ENCODE results near the gene EDNRA.
"Not testable (repeated sequence)": the region's sequence is repeated elsewhere in the genome, so short reads cannot be mapped to it uniquely, and the experiment has no call there.

Gene EDNRA

DNA sequence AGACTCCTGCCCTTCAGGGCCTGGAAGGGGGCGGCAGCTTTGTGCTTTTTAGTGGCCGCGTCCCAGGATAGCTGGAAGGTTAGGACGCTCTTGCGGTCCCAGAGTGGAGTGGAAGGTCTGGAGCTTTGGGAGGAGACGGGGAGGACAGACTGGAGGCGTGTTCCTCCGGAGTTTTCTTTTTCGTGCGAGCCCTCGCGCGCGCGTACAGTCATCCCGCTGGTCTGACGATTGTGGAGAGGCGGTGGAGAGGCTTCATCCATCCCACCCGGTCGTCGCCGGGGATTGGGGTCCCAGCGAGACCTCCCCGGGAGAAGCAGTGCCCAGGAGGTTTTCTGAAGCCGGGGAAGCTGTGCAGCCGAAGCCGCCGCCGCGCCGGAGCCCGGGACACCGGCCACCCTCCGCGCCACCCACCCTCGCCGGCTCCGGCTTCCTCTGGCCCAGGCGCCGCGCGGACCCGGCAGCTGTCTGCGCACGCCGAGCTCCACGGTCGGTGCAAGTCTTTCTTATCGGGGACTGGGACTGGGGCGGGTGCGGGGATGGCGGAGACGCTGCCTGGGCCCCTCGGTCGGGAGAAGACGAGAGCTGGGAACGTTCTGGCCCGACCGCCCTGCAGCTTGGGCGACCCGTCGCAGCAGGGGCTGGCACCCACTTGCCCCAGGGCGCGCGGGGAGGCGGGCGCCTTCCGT is at the start of gene EDNRA:
Gene EDNRA (plus strand): TSS at position 207 of the 686 bp plus-strand sequence. CDS start 4,585 bp downstream, outside the sequence.
- DNase-seq (ENCODE audit: low read depth): peak; percentile 60

DNA sequence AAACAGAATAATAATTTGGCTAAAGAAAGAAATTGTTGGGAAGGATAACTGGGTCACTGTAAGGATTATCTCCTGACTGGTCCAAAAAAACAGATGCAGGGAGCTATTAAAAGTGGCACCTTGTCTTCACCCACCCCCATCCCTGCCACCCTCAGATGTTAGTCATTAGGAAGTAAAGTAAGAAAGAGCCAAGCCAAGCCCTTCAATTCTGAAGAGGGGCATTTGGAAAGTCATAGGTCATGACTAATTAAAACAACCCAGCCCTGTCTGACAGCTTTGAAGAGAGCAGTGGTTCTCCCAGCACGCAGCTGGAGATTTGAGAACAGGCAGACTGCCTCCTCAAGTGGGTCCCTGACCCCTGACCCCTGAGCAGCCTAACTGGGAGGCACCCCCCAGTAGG is 46.5 kb upstream of the EDNRA start:
- DNase-seq (ENCODE audit: low read depth): not testable (repeated sequence)

DNA sequence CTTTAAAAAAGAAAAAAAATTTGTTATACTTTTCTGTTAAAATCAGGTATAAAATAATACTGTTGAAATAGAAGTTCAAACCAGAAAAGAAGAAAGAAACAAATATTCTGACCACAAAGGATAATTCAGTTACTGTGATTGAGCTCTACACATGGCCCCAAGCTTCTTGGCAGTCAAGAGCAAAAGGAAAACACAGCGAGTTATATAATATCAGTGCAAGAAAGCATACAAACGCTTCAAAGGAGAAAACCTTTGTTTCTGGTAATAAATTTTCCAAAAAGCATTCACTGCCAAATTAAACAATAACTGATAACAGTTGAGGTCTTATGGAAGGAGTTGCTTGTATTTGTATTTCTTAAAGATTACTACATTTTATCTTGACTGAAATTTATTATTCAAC is 40.5 kb upstream of the EDNRA start:
- DNase-seq (ENCODE audit: low read depth): no peak

DNA sequence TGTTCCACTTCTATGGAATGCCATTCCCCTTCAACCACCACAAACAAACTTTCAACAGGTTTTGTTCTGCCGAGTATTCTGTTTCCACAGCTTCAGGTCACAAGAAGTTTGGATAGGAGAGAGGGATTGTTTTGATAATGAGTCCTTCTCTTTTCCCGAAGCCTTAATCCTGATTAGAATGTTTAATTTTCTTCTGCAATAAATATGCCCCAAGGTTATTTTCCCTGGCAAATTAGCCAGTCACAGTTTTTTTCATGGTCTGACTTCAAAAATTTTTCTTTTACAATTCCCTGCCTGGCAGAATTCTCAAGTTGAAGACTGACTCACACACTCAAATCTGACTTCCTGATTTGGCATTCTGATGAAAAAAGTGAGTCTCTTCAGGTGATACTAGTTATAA is 33.1 kb upstream of the EDNRA start:
- peak; percentile 14 for DNase-seq (ENCODE audit: low read depth)

DNA sequence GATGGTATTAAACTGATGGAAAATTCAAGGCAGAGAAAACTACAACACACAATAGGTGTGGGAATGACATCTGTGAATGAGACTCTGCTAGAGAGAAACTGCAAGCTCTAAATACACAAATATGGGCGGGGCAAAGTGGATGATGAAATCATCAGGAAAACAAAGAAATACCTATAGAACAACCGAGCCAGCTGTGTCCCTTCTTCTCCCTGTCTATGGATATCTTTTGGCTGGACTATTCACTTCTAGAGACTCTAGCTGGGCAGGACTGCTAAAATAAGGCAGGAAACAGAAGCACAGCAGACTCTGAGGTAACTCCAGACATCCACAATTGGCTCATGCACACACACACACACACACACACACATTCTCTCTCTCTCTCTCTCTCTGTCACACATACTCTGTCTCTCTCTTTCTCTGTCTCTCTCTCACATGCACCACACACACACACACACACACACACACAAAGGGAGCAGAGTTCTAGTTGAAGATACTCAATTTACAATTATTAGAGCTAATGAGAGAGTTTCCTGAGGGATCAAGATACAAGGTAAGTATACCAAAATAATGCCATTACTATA is 27.2 kb upstream of the EDNRA start:
- DNase-seq (ENCODE audit: low read depth): peak; percentile 7

DNA sequence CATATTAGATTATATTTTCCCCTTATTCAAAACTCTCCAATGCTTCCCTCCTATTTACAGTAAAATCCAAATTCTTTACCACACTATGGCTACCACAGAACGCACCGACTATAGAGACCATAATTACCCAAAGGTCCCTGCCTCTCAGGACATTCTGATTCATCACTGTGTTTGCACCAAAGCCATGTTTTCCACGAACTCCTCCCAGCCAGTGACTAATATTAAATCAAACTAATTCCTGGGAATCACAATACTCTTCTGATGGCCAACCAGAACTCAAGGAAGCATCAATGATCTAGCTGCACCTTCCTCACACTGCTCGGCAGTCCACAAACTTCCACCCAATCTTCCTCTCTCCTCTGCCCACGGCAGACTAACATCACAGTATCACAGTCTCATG is 24.2 kb upstream of the EDNRA start:
- DNase-seq (ENCODE audit: low read depth): no peak

DNA sequence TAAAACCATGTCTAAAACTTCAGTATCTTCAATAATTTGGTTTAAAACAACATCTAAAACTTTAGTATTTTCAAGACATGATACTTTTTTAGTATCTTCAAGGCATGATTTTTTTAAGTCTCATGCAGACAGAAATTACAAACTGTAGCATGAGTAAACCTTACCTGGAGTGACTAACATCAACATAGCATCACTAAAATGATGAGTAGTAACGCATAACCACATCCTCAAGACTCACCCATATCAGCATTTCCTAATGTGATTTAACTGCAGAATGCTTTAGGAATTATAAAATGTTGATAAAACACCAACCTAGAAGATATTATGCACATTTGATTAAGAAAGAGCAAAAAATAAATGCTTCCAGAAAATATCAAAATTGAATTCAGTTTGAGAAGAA is 19.7 kb upstream of the EDNRA start:
- DNase-seq (ENCODE audit: low read depth): no peak

DNA sequence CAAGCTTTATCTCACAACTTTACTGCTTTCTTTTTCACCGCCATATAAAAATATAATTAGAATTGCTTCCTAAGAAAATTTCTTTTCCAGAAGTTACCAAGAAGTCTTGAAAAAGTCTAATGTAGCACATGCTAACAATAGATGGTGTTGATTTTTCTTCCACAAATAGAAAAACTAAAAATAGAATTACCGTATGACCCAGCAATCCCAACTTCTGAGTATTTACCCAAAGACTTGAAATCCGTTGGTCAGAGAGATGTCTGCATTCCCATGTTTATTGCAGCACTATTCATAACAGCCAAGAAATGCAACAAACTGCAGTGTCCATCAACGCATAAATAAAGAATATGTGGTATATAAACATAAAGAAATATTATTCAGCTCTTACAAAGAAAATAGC is 17.8 kb upstream of the EDNRA start:
- no peak for DNase-seq (ENCODE audit: low read depth)

DNA sequence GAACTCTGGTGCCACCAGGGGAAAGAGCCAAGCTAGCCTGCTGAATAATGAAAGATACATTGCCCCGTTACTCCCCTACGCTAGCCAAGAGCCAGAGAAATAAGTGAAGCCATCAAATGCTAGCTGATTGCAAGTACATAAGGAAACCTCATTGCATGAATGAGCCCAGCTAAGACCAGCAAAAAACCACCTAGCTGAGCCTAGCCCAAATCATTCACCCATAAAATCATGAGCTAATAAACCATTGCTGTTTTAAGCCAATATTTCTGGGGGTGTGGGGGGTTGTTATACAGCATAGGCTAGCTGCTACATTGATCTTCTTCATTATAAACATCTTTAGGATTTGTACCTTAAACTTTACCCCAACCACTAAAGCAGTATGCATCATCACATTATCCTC is 15.4 kb upstream of the EDNRA start:
- DNase-seq (ENCODE audit: low read depth): no peak

DNA sequence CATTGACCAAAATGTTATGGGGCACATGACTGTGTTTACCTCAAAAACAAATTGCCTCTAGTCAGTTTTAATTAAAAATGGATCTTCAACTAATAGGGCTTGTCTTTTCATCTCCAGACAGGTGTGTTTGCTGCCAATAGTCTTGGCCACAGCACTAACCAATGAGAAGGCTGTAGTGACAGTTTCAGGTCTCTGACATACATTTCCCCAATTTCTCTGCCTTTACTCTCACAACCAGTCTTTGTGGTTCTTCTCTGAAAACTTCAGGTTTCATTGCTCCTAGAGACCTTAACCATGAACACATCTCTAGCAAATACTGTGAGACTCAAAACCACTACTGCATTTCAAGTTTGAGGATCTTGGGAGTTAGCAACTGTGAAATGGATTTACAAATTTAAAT is 3.5 kb upstream of the EDNRA start:
- DNase-seq (ENCODE audit: low read depth): no peak

DNA sequence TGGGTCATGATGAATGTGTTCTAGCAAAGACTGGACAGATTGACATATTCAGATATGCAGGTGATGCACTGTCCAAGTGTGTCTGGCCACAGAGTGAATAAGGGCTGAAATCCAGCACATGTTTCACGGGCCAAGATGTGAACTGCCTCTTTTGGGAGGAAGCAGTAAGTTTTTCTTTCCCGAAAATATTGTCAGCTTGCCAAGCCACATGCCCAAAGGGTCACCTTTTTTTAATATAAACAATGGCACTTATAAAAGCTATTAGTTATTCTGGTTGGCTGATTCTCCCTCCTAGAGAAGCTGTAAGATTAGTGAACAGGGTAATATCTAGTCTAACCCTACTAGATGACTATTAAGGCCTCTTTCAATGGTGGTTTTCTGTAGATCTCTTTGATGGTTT is 1.5 kb upstream of the EDNRA start:
- DNase-seq (ENCODE audit: low read depth): no peak

DNA sequence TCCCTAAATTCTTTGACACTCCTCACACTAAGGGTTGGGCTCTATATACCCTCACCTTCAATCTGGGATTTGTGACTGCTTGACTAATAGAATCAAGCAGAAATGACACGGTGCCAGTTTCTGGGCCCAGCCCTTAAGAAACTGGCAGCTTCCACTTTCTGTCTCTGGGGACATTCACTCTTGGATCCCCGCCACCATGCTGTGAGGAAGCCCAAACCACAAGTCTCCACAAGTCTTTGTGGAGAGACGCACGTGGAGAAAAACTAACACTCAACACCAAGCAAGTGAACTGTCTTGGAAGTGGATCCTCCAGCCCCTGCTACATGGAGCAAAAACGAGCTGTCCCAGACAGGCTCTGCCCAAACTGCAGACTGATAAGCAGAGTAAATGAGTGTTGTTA is 1.1 kb upstream of the EDNRA start:
- peak; percentile 89 for DNase-seq (ENCODE audit: low read depth)

DNA sequence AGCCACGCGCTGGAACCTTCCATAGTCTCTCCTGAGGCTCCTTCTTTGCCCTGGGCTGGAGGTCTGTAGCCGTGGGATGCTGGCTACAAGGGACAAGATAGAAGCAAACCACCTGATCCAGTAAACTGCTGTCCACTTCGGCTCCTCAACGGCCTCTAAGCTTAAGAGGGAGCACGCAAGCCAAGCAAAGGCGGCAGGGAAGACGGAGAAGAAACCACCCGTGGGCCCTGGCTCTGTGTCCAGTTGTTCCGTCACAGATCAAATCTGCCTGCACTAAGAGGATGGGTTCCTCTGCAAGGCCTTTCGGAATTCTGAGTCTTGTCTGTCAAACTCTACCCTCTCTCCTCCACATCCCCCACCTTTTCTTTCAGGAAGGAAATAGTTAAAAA is 401 bp upstream of the EDNRA start:
- DNase-seq (ENCODE audit: low read depth): no peak

DNA sequence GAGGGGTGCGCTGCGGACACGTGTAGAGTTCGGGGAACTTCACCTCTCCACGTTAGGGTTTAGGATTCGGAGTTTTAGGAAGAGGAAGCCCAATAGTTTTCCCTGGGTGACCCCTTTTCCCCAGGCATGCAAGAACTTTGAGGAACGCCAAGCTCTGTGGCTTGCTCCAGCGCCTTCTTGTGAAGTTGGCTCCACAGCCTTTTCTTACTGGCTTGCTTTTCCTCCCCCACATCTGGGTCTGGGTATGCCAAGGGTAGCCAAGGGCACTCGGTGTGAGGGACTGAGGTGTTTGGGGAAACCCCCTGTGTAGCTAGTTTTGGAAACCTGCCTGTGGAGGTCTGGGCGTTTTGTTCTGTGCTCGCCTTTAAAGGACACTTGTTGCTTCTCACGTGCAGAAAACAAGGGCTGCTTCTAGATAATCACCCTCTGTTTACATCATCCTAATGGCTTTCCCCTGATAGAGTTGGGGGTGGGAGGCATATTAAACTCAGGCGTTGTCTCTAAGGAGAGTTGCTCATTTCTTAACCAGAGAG is 746 bp downstream of the EDNRA start:
- DNase-seq (ENCODE audit: low read depth): no peak

DNA sequence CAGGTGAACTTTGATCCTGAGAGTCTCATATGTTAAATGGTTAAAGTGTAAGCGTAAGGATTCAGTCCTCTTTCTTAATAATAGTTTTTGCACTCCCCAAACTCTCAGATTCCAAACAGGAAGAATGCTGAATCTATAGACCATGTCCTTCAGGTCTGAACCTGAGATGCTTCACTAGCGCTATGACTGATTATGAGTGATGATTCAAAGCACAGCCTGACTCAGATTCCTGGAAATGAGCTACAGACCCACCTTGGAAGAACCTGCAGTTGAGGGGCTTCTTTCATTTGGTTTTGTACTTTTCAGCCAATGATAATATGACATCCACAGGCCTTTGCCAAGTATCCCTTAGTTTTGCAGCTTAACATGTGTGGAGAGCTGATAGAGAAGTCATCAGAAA is 1.4 kb downstream of the EDNRA start:
- no peak for DNase-seq (ENCODE audit: low read depth)

DNA sequence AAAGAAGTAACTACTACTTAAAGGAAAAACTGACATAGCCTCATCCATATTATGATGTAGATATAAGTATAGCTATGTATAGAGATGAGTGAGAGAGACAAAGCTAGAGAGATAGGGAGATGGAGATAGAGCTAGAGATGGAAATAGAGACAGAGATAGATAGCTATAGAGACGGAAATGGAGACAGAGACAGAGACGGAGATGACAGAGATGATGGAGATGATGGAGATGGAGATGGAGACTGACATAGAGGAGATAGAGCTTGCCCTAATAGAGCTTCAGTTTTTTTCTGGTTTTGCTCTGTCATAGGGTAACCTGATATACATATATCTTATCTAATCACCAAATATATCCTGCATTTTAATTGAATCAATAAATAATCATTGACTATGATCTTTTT is 4.3 kb downstream of the EDNRA start:
- no peak for DNase-seq (ENCODE audit: low read depth)

DNA sequence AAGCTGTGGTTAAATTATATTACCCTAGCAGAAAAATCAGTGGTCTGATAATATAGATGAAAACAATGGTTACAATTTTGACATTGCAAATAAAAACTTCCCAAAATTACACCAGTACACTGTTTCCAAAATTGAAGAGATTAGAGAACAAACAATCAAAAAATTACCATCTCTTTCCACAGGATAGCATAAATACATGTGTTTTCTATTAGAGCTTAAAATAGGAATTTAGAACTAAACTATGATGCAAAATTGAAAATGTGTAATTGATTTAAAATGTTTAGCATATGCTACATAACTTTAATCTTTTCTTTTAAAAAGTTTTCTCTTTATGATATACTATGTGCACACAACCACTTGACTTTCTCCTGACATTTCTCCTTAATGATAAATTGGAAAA is 6.7 kb downstream of the EDNRA start:
- peak; percentile 27 for DNase-seq (ENCODE audit: low read depth)

DNA sequence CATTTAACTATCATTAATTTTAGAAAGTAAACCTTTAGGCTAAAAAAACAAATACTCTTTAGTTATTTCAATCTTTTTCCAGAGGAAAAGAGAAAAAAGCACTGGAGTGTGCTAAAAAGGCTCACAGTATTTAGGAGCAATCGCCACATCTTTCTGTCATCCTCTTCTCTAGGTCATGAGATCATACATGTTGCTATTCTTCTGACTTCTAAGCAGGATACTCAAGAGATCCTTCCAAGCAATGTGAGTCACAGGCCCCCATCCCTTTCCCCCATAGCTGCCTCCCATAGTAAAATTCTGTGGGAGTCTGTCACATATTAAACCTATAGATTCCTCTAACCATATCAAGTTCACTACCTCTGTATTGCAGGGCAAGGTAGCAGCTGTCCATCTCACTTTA is 7.7 kb downstream of the EDNRA start:
- no peak for DNase-seq (ENCODE audit: low read depth)

DNA sequence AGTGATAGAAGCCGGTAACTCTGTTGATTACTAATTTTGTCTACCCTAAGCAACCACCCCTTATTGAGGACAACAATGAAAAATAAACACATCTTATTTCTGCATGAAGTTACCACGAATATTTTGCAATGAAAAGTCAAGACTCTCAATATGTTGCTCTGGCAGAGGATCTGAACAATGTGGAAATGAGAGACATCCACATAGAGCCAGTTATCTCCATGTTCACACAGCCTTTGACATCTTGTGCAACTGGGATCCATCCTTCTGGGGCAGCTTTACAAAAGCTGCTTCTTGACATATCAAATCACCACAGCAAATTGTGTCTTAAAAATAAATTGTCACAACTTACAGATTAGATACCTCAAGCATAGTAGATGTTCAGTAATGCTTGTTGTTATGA is 10.2 kb downstream of the EDNRA start:
- peak; percentile 53 for DNase-seq (ENCODE audit: low read depth)

DNA sequence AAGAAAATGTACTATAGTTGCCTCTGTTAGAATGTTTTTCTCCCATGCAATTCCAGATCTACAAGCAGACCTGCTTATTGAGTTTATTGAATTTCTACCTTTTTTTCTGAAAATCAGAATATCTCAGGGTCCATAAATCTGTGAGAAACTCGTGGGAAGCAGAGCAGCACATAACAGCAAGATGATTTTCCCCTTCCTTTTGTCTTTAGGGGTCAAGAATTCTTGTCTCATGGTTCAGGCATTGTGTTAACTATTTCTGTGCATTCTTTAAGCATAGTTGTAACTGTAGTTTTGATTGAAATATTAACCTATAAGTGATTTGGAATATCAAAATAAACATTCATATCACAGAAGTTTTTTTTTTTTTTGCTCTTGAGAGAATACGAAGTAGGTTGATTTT is 11.4 kb downstream of the EDNRA start:
- DNase-seq (ENCODE audit: low read depth): no peak

DNA sequence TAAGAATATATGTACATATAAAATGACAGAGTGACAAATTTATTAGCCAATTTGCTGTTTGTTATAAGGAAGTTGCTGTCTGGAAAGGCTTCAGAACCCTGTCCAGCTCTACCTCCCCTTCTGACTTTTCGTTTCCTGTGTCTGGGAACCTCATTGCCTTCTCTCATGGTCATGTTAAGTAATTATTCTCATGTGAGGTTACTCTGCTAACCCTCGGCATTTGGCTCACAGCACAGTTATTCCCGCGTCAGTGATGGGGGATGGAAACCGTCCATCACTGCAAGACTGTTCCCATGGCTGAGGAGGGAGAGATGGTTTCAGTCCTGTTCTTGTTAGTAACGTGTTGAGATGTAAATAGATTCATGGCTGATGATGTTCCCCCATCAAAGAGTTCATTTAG is 11.9 kb downstream of the EDNRA start:
- peak; percentile 52 for DNase-seq (ENCODE audit: low read depth)

DNA sequence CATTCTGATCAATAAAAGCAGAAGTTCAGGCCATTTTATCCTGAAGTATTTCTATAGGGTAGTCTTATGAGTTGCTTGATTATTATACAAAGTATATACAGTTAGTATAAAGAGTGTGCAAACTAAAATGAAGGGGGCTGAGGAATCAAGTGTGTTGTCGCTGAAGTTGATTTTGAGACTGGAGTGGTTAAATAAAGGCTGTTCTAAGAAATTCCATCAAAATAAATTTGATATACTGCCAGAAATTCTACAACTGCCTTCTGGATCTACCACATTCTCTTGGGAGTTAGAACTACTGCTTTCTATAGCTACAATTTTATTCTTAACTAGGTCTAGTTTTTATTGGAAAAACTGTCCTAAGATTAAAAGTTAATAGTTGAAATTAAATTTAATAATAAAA is 12.4 kb downstream of the EDNRA start:
- no peak for DNase-seq (ENCODE audit: low read depth)

DNA sequence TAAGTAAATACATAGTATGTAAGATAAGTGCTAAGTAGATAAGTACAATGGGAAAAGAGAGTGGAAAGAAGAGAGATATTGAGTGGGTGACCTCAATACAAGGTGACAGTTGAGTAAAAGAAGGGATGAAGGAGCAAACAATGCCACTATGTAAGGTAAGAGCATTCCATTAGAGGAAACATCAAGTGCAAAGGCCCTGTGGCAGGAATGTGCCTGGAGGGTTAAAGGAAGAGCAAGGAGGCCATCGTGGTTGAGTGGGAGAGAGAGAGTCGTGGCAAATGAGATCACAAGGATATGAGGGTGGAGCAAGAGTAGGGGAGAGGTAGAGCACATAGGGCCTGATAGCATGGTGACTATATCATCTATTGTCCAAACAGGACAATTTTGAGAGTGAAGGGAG is 13.4 kb downstream of the EDNRA start:
- DNase-seq (ENCODE audit: low read depth): no peak

DNA sequence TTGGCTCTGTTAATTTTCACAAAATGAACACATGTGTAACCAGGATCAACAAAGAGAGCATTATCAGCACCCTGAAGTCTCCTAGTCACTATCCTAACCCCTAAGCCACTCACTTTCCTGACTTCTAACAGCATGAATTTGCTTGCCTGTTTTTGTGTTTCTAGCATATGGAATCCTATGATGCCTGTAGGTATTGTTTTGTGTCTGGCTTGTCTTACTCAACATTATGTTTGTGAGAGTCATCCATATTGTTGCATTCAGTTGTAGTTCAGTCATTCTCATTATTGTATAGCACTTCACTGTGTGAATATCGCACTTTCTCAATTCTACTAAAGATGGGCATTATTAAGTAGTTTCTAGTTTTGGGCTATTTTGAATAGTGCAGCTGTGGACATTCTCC is 15.6 kb downstream of the EDNRA start:
- no peak for DNase-seq (ENCODE audit: low read depth)

Measured in fibroblast of gingiva (primary cell).